Left ventricle myocardium inferior (tissue), 1 donor: ENCODE data around the gene PIGR. TPM values are rescaled to one million over a fixed set of nuclear protein-coding genes. Genes with fewer than 3 reads are reported as not detected.

ENCODE experiments used
- DNase-seq: peaks from one replicate; pipeline ENCODE4 v3.0.0-alpha.2; 2020
- H3K27ac ChIP-seq: fragments of 200-600 bp; replicated peaks from 2 replicates; pipeline ENCODE4 v1.8.0; 2021
- H3K27me3 ChIP-seq: fragments of 200-600 bp; 2 replicates; pipeline ENCODE4 v1.8.0; 2021; ENCODE audit warnings: low read depth
- H3K36me3 ChIP-seq: fragments of 200-600 bp; 2 replicates; pipeline ENCODE4 v1.8.0; 2021
- H3K4me1 ChIP-seq: fragments of 200-600 bp; 2 replicates; pipeline ENCODE4 v1.8.0; 2021
- H3K4me3 ChIP-seq: fragments of 200-600 bp; 2 replicates; pipeline ENCODE4 v1.8.0; 2021; ENCODE audit warnings: mild to moderate bottlenecking, moderate library complexity
- H3K9me3 ChIP-seq: fragments of 200-600 bp; replicated peaks from 2 replicates; pipeline ENCODE4 v1.8.0; 2021
- intact Hi-C: fragments of 100-400 bp; cut with micrococcal nuclease; formaldehyde crosslinking; loops from one replicate; pipeline ENCODE4 v1.11.0; 2022
- total RNA-seq: library from RNA; stranded (reverse); fragmentation: NEBNext Ultra II Directional; extraction: Animal tissue kit (Norgen Biotek cat#: 25700); gene quantifications from one replicate; pipeline ENCODE4 v1.2.1, GENCODE V29; 2021
- TF ChIP-seq, protein P1 (sequence below): fragments of 200-600 bp; IDR thresholded peaks from 2 replicates; pipeline ENCODE4 v1.8.0; 2021; ENCODE audit warnings: antibody characterized with exemption, mild to moderate bottlenecking, borderline replicate concordance
- donor health status: DM: no; HTN: yes; CAD: no; lungs with severe emphysema.

PIGR gene
- total RNA-seq, 1 donor from 2014 or later, result 0.91 TPM

DNA sequence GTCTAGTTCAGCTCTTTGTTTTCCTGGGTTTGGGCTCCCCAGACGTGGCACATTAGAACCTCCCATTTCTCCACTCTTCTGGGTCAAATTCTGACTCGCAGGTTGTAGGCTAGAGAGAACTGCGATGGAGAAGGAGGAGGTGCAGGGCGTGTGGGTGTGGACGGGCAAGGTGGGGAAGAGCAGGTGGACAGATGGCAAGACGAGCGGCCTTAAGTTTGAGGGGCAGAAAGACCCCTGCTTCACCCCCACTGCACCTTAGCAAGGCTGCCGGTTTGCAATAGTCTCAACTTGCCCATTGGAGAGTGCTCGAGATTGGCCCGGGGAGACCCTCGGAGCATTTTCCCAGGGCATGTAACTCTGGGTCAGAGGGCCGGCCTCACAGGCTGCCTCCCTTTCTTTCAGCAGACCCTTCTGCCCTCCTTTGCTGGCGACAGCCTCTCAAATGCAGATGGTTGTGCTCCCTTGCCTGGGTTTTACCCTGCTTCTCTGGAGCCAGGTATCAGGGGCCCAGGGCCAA lies 47.3 kb downstream of the PIGR start:
- Histone ChIP-seq H3K36me3 (no peaks in the 10 kb centered on the region), H3K9me3 (no peaks in the 10 kb centered on the region), H3K4me3 (no peak overlapping the region), H3K27ac (no peak overlapping the region), H3K27me3 (peaks cover 11% of the 10 kb centered on the region), H3K4me1 (peaks cover 10% of the 10 kb centered on the region)
- TF ChIP-seq, protein P1, sequence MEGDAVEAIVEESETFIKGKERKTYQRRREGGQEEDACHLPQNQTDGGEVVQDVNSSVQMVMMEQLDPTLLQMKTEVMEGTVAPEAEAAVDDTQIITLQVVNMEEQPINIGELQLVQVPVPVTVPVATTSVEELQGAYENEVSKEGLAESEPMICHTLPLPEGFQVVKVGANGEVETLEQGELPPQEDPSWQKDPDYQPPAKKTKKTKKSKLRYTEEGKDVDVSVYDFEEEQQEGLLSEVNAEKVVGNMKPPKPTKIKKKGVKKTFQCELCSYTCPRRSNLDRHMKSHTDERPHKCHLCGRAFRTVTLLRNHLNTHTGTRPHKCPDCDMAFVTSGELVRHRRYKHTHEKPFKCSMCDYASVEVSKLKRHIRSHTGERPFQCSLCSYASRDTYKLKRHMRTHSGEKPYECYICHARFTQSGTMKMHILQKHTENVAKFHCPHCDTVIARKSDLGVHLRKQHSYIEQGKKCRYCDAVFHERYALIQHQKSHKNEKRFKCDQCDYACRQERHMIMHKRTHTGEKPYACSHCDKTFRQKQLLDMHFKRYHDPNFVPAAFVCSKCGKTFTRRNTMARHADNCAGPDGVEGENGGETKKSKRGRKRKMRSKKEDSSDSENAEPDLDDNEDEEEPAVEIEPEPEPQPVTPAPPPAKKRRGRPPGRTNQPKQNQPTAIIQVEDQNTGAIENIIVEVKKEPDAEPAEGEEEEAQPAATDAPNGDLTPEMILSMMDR, result no peak
- intact Hi-C loops, result no loop called here
- DNase-seq, result no peak

GRCh38 chr1:206898089-206898914 lies 48.0 kb downstream of the PIGR start:
- no peaks in the 10 kb centered on the region for H3K36me3 ChIP-seq
- H3K4me1 ChIP-seq, result peaks cover 5% of the 10 kb centered on the region
- no peak overlapping the region for H3K4me3 ChIP-seq
- DNase-seq, result no peak
- no peak overlapping the region for H3K27ac ChIP-seq
- intact Hi-C loops, result no loop called here
- H3K9me3 ChIP-seq, result no peaks in the 10 kb centered on the region
- peaks cover 11% of the 10 kb centered on the region for H3K27me3 ChIP-seq
- TF ChIP-seq, protein P1, result no peak

- Histone ChIP-seq H3K4me3 (no peak within 1 kb of the TSS), H3K27ac (no peak within 1 kb of the TSS), H3K9me3 (no peaks in the 10 kb centered on the region), H3K4me1 (no peaks in the 10 kb centered on the region), H3K27me3 (peaks cover 21% of the 10 kb centered on the region), H3K36me3 (no peaks in the 10 kb centered on the region)
- TF ChIP-seq, protein P1, result no peak
- DNase-seq, result no peak
- intact Hi-C loops, result no loop called here
These were observed 49.1 kb downstream of the PIGR start, which contains the start of gene IL24 for GRCh38 chr1:206897175-206897574. IL24 (plus strand) TSS chr1:206897443; CDS start chr1:206897833, 390 bp downstream.

- no peak for DNase-seq
- Histone ChIP-seq H3K4me1 (no peaks in the 10 kb centered on the region), H3K27me3 (peaks cover 27% of the 10 kb centered on the region), H3K9me3 (no peaks in the 10 kb centered on the region), H3K36me3 (no peaks in the 10 kb centered on the region), H3K4me3 (no peak overlapping the region), H3K27ac (no peak overlapping the region)
- TF ChIP-seq, protein P1, result no peak
- intact Hi-C loops, result no loop called here
These were observed 50.0 kb downstream of the PIGR start for GRCh38 chr1:206896261-206896660.

- peaks cover 4% of the 10 kb centered on the region for H3K4me1 ChIP-seq
- no peak overlapping the region for H3K4me3 ChIP-seq
- peaks cover 27% of the 10 kb centered on the region for H3K27me3 ChIP-seq
- no peak for DNase-seq
- TF ChIP-seq, protein P1, result no peak
- intact Hi-C loops, result no loop called here
- H3K36me3 ChIP-seq, result no peaks in the 10 kb centered on the region
- H3K9me3 ChIP-seq, result no peaks in the 10 kb centered on the region
- H3K27ac ChIP-seq, result no peak overlapping the region
These were observed 50.4 kb downstream of the PIGR start for GRCh38 chr1:206895837-206896242.
